HG03558 (cell line): ENCODE results near the gene DPY19L3.
"Not testable (repeated sequence)": the region's sequence is repeated elsewhere in the genome, so short reads cannot be mapped to it uniquely, and the experiment has no call there.

Source experiments
- ATAC-seq: cut with Tn5 transposase; IDR thresholded peaks from one replicate; pipeline ENCODE4 v1.9.1; 2021; ENCODE audit warnings: moderate number of reproducible peaks; ENCODE audit not compliant: unreplicated experiment; ENCODE audit errors: extremely low read depth

The DPY19L3 gene, protein sequence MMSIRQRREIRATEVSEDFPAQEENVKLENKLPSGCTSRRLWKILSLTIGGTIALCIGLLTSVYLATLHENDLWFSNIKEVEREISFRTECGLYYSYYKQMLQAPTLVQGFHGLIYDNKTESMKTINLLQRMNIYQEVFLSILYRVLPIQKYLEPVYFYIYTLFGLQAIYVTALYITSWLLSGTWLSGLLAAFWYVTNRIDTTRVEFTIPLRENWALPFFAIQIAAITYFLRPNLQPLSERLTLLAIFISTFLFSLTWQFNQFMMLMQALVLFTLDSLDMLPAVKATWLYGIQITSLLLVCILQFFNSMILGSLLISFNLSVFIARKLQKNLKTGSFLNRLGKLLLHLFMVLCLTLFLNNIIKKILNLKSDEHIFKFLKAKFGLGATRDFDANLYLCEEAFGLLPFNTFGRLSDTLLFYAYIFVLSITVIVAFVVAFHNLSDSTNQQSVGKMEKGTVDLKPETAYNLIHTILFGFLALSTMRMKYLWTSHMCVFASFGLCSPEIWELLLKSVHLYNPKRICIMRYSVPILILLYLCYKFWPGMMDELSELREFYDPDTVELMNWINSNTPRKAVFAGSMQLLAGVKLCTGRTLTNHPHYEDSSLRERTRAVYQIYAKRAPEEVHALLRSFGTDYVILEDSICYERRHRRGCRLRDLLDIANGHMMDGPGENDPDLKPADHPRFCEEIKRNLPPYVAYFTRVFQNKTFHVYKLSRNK

DNA sequence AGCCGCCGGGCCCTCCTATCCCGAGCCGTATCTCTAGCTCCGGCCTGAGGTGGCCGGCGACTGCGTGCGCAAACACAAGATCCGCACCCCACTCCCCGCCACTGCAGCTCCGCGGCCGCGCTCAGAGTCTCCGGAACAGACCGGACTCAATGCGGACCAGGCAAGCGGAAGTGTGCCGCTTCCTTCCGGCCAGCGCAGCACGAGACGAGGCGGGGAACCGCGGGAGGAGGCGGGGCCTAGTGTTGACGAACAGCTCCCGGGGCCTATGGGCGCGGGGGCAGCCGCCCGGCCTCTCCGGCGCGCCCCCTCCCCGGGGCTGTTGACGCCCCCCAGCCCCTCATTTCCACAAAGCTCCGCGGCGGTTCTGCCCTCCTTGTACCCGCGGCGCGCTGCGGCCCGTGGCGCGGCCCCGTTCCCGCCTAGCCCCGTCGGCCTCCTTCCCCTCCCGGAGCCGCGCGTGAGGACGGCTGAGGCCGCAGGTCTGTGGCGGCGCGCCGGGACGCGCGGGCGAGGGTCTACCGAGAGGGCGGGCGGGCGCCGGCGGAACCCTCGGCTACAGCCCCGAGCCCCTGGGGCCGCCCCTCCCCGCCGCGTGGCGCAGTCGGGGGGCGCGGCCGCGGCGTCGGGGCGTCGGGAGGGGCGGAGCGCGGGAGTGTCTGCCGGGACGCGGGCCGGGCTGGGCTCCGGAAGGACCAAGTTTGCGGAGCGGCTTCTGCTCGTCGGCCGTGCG, at the start of gene DPY19L3:
Gene DPY19L3, plus strand, starts transcription at position 340 of the 730 bp plus-strand sequence. CDS start 2,484 bp downstream, outside the sequence.
- peak; percentile 88 for ATAC-seq

DNA sequence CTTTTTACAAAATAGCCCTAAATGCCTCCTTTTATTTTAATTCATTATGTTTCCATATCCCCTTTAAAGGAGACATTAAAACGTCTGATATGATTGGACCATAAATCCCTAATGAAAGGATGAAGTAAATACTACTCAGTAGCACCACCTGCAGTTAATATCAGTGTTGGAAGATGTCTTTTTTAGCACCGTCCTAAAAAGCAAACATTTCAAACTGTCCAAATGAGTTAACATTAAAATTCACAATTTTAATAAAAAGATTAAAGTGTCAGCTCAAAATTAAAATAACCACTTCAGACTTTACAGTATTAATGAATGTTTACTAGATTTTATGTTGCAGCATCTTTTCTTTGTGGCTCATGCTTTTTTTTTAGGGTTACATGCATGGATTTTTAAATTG, 47.9 kb upstream of the DPY19L3 start:
- ATAC-seq = no peak

DNA sequence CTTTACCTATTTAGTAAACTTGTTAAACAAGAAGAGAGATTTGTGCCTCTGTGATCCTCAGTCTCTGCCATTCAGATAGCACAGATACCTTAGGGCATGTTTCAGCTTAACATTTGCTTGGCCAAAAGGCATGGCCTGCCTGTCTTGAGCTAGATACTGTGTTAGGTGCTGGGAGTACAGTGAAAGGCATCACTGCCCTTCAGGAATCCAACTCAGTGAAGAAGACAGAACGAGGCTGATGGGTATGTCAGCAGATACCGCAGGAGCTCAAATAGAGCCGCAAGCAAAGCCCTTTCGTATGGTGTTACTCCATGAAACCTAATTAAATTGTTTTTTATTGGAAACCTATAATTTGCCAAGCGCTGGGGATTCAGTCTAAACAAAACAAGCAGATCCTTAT, 47.2 kb upstream of the DPY19L3 start:
- no peak for ATAC-seq

DNA sequence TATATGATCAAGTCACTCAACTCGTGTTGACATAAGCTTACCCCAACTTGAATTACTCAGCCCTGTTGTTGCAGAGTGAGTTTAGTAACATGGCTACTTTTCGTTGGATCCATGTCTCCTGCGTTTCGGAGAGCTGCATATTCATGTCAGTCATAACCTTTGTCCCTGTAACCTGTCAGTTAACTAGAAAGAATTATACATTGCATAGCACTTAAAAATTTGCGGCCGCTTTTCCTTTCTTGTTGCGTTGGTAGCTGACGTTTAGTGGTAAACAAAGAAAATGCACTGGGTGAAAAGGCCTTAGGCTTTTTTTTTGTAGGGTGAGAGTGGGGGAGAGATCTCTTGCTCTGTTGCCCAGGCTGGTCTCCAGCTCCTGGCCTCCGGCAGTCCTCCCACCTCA, 46.0 kb upstream of the DPY19L3 start:
- ATAC-seq = no peak

DNA sequence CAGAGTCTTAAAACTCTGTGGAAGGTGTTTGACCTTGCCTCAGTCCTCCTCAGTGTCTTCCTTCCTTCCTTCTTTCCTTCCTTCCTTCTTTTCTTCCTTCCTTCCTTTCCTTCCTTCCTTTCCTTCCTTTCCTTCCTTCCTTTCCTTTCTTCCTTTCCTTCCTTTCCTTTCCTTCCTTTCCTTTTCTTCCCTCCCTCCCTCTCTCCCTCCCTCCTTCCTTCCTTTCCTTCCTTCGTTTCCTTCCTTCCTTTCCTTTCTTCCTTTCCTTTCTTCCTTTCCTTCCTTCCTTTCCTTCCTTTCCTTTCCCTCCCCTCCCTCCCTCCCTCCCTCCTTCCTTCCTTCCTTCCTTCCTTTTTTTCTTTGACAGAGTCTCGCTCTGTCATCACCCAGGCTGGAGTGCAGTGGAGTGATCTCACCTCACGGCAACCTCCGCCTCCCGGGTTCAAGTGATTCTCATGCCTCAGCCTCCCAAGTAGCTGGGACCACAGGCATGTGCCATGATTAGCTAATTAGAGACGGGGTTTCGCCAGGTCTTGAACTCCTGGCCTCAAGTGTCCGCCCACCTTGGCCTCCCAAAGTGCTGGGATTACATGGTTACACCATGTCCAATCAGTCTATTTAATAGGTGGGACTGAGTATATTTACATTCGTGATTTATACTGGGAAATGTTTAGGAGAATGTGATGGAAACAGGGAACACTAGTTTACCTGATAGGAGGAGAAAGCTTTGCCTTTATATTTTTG, 43.8 kb upstream of the DPY19L3 start:
- ATAC-seq = no peak

DNA sequence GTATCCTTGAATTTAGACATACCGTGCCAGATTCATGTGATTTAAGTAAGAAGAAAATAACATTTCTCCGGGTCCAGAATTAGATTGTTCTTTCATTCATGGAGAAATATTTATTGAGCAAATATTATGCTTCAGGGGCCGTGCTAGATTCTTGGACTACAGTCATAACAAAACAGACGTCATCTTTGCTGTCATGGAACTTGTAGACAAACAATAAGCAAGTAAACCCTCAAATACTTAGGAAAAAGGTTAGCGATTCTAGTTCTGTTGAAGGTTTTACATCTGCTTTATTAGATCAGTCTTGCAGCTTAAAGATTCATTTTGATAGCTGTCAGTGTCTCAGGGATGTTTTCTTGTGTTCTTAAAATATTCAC, 43.3 kb upstream of the DPY19L3 start:
- no peak for ATAC-seq

DNA sequence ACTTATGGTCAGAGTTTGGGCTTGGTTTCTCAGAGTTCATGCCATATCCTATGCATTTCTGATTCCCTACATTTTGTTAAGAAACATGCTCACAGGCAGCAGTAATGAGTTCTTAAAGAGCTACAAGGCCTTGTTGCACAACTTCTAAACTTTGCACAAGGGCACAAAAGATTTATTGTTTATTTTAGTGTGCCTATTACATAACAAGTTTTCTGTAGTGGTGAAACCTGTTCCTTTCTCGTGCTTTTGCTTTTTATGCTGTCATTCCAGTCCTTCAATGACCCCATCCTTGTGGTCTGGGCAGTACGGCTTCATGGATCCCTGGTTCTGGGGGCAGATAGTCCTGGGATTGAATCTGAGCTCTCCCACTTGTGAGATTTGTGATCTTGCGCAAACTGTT, 42.4 kb upstream of the DPY19L3 start:
- ATAC-seq = no peak

DNA sequence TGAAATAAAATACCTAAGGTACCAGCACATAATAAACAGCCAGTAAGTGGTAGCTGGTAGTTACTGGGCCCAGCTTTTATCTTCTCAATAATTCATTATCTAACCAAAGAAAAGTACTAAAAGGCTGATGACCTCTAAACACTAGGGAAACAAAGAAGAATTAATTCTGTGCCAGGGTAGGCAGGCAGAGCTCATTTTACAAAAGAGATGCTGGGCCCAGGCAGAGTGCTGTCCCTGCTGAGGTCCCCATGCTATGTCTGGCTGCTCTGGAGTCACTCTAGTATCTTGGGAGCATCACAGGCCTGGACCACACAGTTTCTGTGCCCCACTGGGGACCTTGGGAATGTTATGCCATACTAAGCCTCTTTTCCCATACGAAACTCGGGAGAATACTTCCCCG, 41.9 kb upstream of the DPY19L3 start:
- ATAC-seq = no peak

DNA sequence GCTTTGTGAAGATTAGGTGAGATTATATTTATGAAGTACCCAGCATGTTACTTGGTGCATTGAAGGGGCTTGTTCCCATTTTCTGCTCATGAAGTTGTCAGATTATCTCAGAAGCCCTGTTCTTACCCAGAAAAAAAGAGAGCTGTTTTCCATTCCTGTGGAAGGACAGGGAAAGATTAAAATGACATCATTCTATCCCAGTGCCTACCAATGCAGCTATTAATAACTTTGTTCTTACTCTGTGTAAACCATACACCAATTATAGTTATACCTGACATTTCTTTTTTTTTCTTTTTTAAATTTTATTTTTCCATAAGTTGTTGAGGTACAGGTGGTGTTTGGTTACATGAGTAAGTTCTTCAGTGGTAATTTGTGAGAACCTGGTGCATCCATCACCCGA, 41.5 kb upstream of the DPY19L3 start:
- ATAC-seq = no peak

DNA sequence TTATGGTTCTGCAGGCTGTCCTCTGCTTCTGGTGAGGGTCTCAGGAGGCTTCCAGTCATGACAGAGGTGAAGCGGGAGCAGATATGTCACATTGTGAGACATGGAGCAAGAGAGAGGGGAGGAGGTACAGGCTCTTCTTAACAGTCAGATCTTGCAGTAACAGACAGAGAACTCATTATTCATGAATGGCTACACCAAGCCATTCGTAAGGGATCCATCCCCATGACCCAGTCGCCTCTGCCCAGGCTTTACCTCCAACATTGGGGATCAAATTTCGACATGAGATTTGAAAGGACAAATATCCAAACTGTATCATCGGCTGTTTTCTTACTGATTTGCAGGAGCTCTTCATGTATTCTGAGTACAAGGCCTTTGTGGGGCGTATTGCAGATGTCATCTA, 38.5 kb upstream of the DPY19L3 start:
- no peak for ATAC-seq

DNA sequence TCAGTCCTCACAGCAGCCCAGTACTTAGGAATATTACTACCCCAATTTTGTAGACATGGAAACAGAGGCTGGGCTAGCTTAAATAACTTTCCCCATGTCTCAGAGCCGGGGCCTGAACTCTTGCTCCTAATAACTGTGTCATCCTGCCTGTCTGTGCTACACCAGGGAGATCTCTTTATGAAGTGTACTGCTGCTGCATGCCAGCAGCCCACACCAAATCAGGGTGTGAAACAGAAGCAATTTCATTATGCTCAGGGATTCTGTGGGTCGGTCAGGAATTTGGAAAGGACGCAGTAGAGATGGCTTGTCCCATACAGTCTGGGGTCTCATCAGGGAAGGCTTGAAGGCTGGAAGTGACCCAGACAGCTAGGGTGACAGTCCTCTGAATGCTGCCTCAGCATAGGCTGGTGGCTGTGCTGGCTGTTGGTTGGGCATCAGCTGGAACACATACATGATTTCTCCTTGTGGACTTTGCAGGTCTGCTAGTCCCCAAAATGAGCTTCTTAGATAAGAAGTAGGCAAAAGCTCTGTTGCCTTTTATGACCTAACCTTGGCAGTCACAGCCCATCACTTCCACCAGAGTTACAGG, 37.5 kb upstream of the DPY19L3 start:
- no peak for ATAC-seq

DNA sequence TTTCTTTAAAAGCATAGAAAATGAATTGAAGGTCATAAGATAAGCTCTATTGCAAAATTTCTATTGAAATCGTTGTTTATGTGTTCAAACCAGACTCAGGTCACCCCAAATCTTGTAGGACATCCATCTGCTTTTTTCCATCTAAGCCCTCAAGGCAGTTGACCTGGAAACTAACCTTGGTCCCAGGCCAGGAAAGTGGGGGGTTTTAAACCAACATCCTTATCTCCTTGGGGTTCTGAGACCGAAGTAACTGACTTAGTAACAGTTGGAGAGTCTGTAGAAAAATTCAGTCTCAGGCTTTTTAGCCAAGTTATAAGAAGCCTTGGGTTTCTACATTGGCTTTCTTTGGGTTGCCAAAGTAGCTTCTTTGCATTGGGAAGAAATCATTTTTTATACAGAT, 36.8 kb upstream of the DPY19L3 start:
- ATAC-seq = no peak

DNA sequence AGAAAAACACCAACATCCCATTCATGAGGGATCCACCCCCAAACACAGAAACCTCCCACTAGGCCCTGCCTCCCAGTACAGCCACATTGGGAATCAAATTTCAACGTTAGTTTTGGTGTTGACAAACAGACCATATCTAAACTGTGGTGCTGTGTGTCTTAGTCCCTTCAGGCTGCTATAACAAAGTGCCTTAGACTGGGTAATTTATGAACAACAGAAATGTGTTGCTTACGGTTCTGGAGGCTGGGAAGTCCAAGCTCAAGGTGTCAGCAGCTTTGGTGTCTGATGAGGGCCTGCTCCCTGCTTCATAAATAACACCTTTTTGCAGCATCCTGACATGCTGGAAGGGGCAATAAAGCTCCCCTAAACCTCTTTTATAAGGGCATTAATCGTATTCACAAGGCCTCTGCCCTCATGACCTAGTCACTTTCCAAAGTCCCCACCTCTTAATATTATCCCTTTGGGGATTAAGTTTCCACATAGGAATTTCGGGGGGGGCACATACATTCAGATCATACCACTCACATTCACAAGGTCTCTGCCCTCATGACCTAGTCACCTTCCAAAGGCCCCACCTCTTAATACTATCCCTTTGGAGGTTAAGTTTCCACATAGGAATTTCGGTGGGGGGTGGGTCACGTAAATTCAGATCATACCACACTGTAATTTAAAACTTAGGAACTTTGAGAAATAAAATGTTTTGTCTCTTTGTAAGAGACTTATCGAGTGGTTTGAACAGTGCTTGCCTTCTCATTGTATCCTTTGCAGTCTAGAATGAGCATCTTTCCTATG, 32.6 kb upstream of the DPY19L3 start:
- ATAC-seq = no peak

DNA sequence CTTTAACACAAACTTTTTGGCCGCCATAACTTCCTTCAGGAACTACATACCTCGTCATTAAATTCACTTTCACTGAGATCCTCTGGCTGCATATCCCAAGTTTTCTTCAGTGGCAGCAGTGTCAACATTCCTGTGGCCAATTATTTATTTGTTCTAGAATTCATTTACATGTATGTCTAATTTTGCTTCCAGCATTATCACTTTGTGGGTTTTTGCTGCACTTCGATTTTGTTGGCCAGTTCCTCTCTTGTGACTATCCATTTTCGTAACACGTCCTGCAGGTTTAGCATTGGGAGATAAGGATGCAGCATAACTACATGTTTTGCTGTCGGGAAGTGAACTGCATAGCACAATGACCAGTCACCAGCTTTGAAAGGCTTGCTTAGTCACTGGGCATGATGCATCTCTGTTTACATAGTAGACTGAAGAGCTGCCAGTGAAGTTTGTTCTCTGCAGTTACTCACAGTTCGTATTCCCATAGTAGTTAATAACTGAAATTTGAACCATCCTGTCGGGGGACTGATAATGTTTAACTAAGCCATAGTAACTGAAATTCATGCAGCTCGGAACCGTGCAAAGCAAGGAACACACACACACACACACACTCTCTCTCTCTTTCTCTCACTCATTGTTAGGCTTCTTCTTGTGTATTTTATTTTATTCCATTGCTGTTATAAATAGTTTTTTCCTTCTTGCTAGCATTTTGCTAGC, 31.8 kb upstream of the DPY19L3 start:
- ATAC-seq = no peak

DNA sequence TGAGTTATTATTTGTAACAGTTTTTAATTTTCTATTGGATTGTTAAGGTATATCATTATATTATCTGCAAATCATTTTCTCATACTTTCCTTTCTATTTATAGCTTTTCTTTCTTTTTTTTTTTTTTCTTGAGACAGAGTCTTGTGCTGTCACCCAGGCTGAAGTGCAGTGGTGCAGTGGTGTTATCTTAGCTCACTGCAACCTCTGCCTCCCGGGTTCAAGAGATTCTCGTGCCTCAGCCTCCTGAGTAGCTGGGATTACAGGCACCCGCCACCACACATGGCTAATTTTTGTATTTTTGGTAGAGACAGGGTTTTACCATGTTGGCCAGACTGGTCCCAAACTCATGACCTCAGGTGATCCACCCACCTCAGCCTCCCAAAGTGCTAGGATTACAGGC, 31.2 kb upstream of the DPY19L3 start:
- ATAC-seq = not testable (repeated sequence)

DNA sequence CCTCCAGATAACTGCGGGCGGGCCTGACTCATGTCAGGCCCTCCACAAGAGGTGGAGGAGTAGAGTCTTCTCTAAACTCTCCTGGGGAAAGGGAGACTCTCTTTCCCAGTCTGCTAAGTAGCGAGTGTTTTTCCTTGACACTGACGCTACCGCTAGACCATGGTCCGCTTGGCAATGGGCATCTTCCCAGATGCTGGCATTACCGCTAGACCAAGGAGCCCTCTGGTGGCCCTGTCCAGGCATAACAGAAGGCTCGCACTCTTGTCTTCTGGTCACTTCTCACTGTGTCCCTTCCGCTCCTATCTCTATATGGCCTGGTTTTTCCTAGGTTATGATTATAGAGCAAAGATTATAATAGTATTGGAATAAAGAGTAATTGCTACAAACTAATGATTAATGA, 28.5 kb upstream of the DPY19L3 start:
- ATAC-seq = not testable (repeated sequence)

DNA sequence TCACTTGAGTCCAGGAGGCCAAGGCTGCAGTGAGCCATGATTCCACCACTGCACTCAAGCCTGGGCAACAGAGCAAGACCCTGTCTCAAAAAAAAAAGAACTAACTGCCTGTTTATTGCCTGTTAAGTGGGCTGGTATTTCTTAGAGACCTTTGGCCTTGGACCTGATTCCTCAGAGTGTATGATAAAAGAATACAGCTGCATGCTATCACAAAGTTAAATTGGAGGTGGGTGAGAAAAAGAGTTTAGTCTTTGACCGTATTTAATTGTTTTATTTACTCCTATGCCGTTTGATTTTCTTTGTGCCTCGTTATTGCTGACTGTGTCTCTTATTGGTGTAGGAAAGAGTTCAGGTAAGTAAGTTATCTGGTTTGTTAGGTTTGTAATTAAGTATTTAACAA, 25.3 kb upstream of the DPY19L3 start:
- ATAC-seq = no peak

DNA sequence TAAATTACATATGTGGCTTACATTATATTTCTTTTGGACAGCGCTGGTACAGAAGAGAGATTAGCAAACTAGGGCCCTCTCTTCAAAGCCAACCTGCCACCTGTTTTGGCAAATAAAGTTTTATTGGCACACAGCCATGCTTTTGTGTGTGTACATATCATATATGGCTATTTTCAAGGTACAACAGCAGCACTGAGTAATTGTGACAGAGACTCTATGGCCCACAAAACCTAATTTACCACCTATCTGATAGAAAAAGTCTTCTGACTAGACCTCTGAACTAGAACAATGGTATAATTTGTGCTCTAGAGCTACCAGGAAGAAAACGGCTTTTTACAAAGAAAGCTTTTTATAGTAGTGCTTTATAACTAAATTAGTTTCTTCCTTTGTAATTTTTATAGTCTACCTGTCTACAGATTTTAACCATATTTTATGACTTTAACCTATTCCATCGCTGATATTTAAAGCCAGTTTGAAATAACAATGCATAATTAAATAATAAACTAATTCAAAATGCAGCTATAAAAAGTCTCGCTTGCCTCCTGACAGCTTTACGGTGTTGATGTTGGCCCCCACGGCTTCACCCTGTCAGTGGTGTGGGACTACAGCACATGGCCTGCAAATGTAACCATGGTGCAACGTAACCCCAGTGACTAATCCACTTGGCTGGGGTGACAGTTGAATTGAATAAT, 17.7 kb upstream of the DPY19L3 start:
- ATAC-seq = no peak
